Measurements from ENCODE around the gene MPI.
"Not testable (repeated sequence)": the region's sequence is repeated elsewhere in the genome, so short reads cannot be mapped to it uniquely, and the experiment has no call there.

The MPI gene

GRCh38 chr15:74893627-74894026 is 3.8 kb downstream of the MPI start:
- DNase-seq, result peak; percentile 33

- DNase-seq, result not testable (repeated sequence)
Measured at GRCh38 chr15:74894383-74894782, 4.5 kb downstream of the MPI start.

- no peak for DNase-seq
Measured at GRCh38 chr15:74895830-74896229, 6.0 kb downstream of the MPI start.

GRCh38 chr15:74896316-74896715 is 6.5 kb downstream of the MPI start:
- DNase-seq, result no peak

- no peak for DNase-seq
Measured at GRCh38 chr15:74897300-74897701, 7.5 kb downstream of the MPI start.

GRCh38 chr15:74901612-74902063 is 11.8 kb downstream of the MPI start:
- DNase-seq, result peak; percentile 63

GRCh38 chr15:74902295-74903075 is 12.6 kb downstream of the MPI start:
- no peak for DNase-seq

- DNase-seq, result no peak
Measured at GRCh38 chr15:74903676-74904075, 13.8 kb downstream of the MPI start.

GRCh38 chr15:74904190-74904805 is 14.5 kb downstream of the MPI start:
- DNase-seq, result no peak

GRCh38 chr15:74906067-74906449 is 16.2 kb downstream of the MPI start:
- peak; percentile 25 for DNase-seq

- DNase-seq, result peak; percentile 68
Measured at GRCh38 chr15:74906450-74907162, 16.8 kb downstream of the MPI start, which contains the start of gene FAM219B. Gene FAM219B (minus strand): TSS chr15:74906851. CDS start chr15:74906800, 51 bp downstream.

- no peak for DNase-seq
Measured at GRCh38 chr15:74907163-74907870, 17.5 kb downstream of the MPI start.

- no peak for DNase-seq
Measured at GRCh38 chr15:74908635-74909034, 18.8 kb downstream of the MPI start.

GRCh38 chr15:74913041-74913440 is 23.2 kb downstream of the MPI start:
- no peak for DNase-seq

- not testable (repeated sequence) for DNase-seq
Measured at GRCh38 chr15:74913799-74914198, 24.0 kb downstream of the MPI start.

- no peak for DNase-seq
Measured at GRCh38 chr15:74917676-74918075, 27.8 kb downstream of the MPI start.

GRCh38 chr15:74920456-74920855 is 30.6 kb downstream of the MPI start:
- no peak for DNase-seq

- DNase-seq, result no peak
Measured at GRCh38 chr15:74924525-74924924, 34.7 kb downstream of the MPI start.

- DNase-seq, result no peak
Measured at GRCh38 chr15:74928771-74929198, 38.9 kb downstream of the MPI start.

- DNase-seq, result no peak
Measured at GRCh38 chr15:74933573-74933972, 43.7 kb downstream of the MPI start.

- DNase-seq, result not testable (repeated sequence)
Measured at GRCh38 chr15:74935193-74935592, 45.4 kb downstream of the MPI start.

- no peak for DNase-seq
Measured at GRCh38 chr15:74937272-74937589, 47.4 kb downstream of the MPI start.
